Activated CD8-positive, alpha-beta T cell treated with anti-CD3 and anti-CD28 coated beads, Interleukin-2, amount 10 ng/mL, durations not matched to agents 7 days and 5 days (primary cell): ENCODE measurements around the gene ORMDL3. TPM values are rescaled to one million over a fixed set of nuclear protein-coding genes. Genes with fewer than 3 reads are reported as not detected.
A peak's percentile ranks its signal among the peaks of the same experiment; 100 is the strongest.

Experiments used
- ATAC-seq: fragments of 150-1000 bp; cut with Tn5 transposase; one replicate; pipeline ENCODE4 v1.10.0; 2021; ENCODE audit warnings: moderate library complexity
- CTCF ChIA-PET: fragments of 350-600 bp; sonication (Branson Sonifier 250); formaldehyde crosslinking; loops from one replicate; lab custom pipeline; 2021; ENCODE audit warnings: antibody characterized with exemption; lab: Charles Lee
- POLR2A ChIA-PET: fragments of 350-600 bp; sonication (Branson Sonifier 250); formaldehyde crosslinking; loops from one replicate; lab custom pipeline; 2021; ENCODE audit warnings: antibody characterized with exemption; lab: Charles Lee
- DNase-seq: peaks from one replicate; pipeline ENCODE4 v3.0.0-alpha.2; 2020
- H3K27ac Mint-ChIP-seq: one replicate; pipeline ENCODE4 v1.8.0; 2021; ENCODE audit warnings: mild to moderate bottlenecking, mixed read lengths
- H3K27me3 Mint-ChIP-seq: one replicate; pipeline ENCODE4 v1.8.0; 2021; ENCODE audit warnings: low read depth, mixed read lengths
- H3K36me3 Mint-ChIP-seq: one replicate; pipeline ENCODE4 v1.8.0; 2021; ENCODE audit warnings: low read depth, mixed read lengths
- H3K4me1 Mint-ChIP-seq: one replicate; pipeline ENCODE4 v1.8.0; 2021; ENCODE audit warnings: low read depth, mixed read lengths
- H3K4me3 Mint-ChIP-seq: one replicate; pipeline ENCODE4 v1.8.0; 2021; ENCODE audit warnings: mild to moderate bottlenecking, mixed read lengths
- H3K9me3 Mint-ChIP-seq: one replicate; pipeline ENCODE4 v1.8.0; 2022; ENCODE audit warnings: mixed read lengths; ENCODE audit not compliant: insufficient read depth
- total RNA-seq, 2 experiments: library from RNA; stranded (reverse); gene quantifications; one replicate each; pipeline ENCODE4 v1.2.3, GENCODE V29; 2021

Gene ORMDL3, protein sequence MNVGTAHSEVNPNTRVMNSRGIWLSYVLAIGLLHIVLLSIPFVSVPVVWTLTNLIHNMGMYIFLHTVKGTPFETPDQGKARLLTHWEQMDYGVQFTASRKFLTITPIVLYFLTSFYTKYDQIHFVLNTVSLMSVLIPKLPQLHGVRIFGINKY
- total RNA-seq = 100 to 1,000 TPM; 151 to 168 TPM

DNA sequence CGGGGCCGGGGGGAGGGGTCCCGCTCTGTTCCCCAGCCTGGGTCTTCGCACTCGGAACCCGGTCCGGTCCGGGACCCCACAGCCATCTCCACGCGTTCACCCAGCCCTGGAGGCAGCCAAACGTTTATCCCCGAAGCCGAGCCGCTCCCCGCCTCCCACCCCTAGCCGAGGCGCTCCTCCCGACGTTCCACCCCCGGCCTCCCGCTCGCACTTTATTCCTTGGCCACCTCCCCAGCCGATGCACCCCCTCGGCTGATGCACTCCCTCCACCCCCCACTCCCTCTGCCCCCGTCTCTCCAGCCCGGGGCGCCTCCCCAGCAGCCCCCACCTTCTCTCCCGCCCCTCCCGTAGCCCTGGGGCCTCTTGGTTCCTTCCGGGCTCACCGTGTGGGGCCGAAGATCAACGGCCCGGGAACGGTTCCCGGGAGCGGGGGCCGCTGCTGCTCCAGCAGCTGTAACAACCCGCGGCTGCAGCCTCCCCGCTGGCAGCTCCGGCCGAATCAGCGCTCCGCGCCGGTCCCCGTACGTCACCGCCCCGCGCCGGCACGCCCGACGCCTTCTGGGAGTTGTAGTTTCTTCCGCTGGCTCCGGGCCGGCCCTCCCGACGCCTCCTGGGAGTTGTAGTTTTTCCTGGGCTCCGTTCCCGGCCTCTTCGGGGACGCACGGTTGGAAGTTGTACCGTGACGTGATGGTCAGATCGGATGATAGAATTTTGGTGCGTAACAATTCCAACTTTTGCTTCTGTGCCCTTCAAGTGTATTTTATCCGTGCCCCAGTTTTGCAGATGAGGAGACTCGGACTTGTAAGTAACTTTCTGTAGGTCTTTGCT is at the start of gene ORMDL3, which contains the start of gene LRRC3C:
TSS of gene ORMDL3 (minus strand) at position 501 of the 828 bp plus-strand sequence. CDS start 3,398 bp downstream, outside the sequence.
TSS of gene LRRC3C (plus strand) at position 632 of the 828 bp plus-strand sequence. CDS start 13,792 bp downstream, outside the sequence.
- ATAC-seq = peak; percentile 81
- H3K4me3 Mint-ChIP-seq = peak within 1 kb of the TSS; percentile 86
- H3K4me1 Mint-ChIP-seq = peaks cover 53% of the 10 kb centered on the region
- peaks cover 35% of the 10 kb centered on the region for H3K36me3 Mint-ChIP-seq
- ChIA-PET CTCF (interaction anchor here (0.6 to 4.0 kb wide), 6 partner anchors 12 to 305 kb away, joined by 3 to 27 read pairs (median 5); partner anchors contain the start of gene PSMD3), POLR2A (interaction anchor here (0.6 to 2.3 kb wide), 10 partner anchors 9 to 172 kb away, joined by 3 to 18 read pairs (median 6); partner anchors contain the start of genes GSDMB and IKZF3)
- H3K27ac Mint-ChIP-seq = peak within 1 kb of the TSS; percentile 88
- DNase-seq = peak; percentile 94
- no peaks in the 10 kb centered on the region for H3K27me3 Mint-ChIP-seq
- no peaks in the 10 kb centered on the region for H3K9me3 Mint-ChIP-seq

DNA sequence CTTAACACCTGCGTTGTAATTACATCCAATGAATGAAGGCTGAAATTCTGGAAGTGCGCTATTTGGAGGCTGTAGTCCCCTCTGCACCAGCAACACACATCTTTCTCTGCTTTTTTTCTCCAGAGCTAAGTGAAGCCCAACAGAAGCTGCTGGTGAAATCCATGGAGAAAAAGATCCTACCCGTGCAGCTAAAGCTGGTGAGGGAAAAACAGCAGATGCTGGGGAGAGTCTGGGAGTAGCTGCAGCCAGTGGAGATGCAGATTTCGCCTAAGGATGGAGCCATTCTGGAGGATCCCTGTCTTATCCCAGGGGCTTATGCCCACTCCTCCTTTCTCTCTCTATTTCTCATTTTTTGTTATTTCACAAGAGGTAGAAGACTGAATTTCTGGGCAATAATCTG is 48.4 kb upstream of the ORMDL3 start:
- no peak overlapping the region for H3K4me3 Mint-ChIP-seq
- no peaks in the 10 kb centered on the region for H3K9me3 Mint-ChIP-seq
- H3K27me3 Mint-ChIP-seq = peaks cover 22% of the 10 kb centered on the region
- no peaks in the 10 kb centered on the region for H3K36me3 Mint-ChIP-seq
- CTCF ChIA-PET = interaction anchor here (2.7 kb wide), 1 partner anchor 17 kb away, joined by 19 read pairs; no protein-coding TSS in a partner anchor
- DNase-seq (no peak), ATAC-seq (no peak)
- H3K4me1 Mint-ChIP-seq = peaks cover 13% of the 10 kb centered on the region
- H3K27ac Mint-ChIP-seq = no peak overlapping the region
- POLR2A ChIA-PET = interaction anchor here (0.6 to 1.0 kb wide), 4 partner anchors 12 to 312 kb away, joined by 3 to 8 read pairs (median 3); no protein-coding TSS in a partner anchor

DNA sequence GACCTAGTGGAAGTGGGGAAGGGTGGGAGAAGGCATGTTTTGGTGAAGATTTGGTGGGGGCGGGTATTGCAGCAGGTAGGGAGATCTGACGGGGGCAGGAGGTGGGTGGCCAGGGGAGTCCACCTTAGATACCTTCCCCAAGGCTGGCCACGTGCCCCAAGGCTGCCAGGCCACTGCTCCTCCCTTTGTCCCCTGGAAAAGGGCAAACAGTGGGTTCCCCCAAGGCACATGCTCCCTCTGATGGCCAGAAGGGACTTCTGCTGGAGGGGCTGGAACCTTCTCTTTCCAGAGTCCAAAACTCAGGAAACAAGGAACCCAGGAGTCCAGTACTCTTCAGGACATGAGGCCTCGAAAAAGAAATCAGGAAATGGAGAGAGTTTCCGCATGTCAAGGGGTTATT is 47.0 kb upstream of the ORMDL3 start:
- DNase-seq = no peak
- H3K9me3 Mint-ChIP-seq = no peaks in the 10 kb centered on the region
- H3K27me3 Mint-ChIP-seq = peaks cover 22% of the 10 kb centered on the region
- H3K36me3 Mint-ChIP-seq = no peaks in the 10 kb centered on the region
- no peak overlapping the region for H3K27ac Mint-ChIP-seq
- no peak overlapping the region for H3K4me3 Mint-ChIP-seq
- ATAC-seq = no peak
- ChIA-PET CTCF (no interaction called here), POLR2A (interaction anchor here (0.6 kb wide), 1 partner anchor 48 kb away, joined by 3 read pairs; no protein-coding TSS in a partner anchor)
- H3K4me1 Mint-ChIP-seq = peaks cover 4% of the 10 kb centered on the region

DNA sequence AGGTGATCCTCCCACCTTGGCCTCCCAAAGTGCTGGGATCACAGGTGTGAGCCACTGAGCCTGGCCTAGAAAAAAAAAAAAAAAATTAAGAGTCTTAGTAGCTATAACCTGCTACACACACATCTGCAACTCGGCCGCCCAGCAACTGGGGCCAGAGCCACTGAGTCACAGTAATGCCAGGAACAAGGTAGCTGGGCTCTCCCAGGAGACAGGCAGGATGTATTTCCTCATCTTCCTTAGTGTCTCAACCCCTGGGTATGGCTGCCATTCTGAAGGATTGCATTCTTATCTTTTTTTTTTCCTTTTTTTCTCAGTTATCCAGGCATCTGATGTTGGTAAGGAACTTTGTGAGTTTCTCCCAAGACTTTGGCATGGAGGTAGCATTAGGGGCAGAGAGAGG is 46.1 kb upstream of the ORMDL3 start:
- H3K36me3 Mint-ChIP-seq = no peaks in the 10 kb centered on the region
- no peaks in the 10 kb centered on the region for H3K4me1 Mint-ChIP-seq
- H3K27me3 Mint-ChIP-seq = peaks cover 22% of the 10 kb centered on the region
- DNase-seq (no peak), ATAC-seq (no peak)
- ChIA-PET CTCF (interaction anchor here (0.8 to 2.3 kb wide), 3 partner anchors 9 to 92 kb away, joined by 3 to 9 read pairs (median 5); no protein-coding TSS in a partner anchor), POLR2A (no interaction called here)
- no peaks in the 10 kb centered on the region for H3K9me3 Mint-ChIP-seq
- no peak overlapping the region for H3K4me3 Mint-ChIP-seq
- H3K27ac Mint-ChIP-seq = no peak overlapping the region

DNA sequence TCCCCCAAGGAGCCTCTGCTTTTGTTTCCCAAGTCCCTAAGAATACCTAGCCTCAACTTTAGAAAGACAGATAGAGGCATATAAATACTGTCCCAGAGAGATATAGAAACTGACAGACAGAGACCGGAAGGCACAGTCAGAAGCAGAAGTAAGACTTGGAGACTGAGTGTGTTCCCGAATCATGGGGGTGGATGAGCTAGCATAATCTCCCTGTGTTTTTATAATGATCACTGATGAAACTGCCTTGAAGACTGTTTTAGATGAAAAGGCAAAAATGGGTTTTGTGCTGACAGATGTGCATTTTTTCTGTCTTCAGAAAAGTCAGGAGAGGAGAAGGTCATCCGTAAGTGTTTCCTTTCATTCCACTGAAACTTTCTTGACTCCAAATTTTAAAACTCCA is 44.9 kb upstream of the ORMDL3 start:
- Mint-ChIP-seq H3K4me3 (no peak overlapping the region), H3K4me1 (no peaks in the 10 kb centered on the region), H3K9me3 (no peaks in the 10 kb centered on the region), H3K36me3 (no peaks in the 10 kb centered on the region), H3K27ac (no peak overlapping the region), H3K27me3 (peaks cover 23% of the 10 kb centered on the region)
- DNase-seq (no peak), ATAC-seq (no peak)
- ChIA-PET CTCF (interaction anchor here (1.7 to 2.9 kb wide), 3 partner anchors 8 to 14 kb away, joined by 5 to 17 read pairs (median 9); partner anchors contain the start of gene PSMD3), POLR2A (interaction anchor here (0.6 kb wide), 1 partner anchor 331 kb away, joined by 3 read pairs; no protein-coding TSS in a partner anchor)

DNA sequence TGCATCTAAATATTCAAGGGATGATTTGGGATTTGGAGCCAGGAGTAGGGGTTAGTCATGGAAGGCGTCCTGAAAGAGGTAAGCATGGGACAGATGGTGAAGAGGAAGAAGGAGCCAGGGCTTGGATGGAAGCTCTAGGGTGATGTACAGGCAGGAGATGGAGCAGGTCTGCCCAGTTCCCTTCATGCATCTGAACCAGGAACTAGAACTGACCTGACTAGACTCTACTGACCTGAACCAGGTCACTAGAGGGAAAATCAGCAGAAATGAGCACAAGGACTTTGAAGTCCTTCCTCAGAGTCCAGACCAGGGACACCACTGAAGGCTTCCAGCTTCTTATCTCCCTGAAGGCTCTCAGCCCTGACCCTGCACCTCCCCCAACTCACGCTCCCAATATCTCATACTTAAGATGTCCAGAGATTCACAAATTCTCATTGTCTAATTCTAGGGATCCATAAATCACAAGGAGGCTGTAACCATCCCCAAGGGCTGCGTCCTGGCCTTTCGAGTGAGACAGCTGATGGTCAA is 43.7 kb upstream of the ORMDL3 start:
- DNase-seq = no peak
- no peaks in the 10 kb centered on the region for H3K9me3 Mint-ChIP-seq
- ATAC-seq = no peak
- H3K4me1 Mint-ChIP-seq = no peaks in the 10 kb centered on the region
- peaks cover 23% of the 10 kb centered on the region for H3K27me3 Mint-ChIP-seq
- ChIA-PET CTCF (interaction anchor here (2.1 to 2.9 kb wide), 2 partner anchors 9 to 13 kb away, joined by 7 to 17 read pairs; partner anchors contain the start of gene PSMD3), POLR2A (no interaction called here)
- no peak overlapping the region for H3K4me3 Mint-ChIP-seq
- H3K27ac Mint-ChIP-seq = no peak overlapping the region
- H3K36me3 Mint-ChIP-seq = no peaks in the 10 kb centered on the region

DNA sequence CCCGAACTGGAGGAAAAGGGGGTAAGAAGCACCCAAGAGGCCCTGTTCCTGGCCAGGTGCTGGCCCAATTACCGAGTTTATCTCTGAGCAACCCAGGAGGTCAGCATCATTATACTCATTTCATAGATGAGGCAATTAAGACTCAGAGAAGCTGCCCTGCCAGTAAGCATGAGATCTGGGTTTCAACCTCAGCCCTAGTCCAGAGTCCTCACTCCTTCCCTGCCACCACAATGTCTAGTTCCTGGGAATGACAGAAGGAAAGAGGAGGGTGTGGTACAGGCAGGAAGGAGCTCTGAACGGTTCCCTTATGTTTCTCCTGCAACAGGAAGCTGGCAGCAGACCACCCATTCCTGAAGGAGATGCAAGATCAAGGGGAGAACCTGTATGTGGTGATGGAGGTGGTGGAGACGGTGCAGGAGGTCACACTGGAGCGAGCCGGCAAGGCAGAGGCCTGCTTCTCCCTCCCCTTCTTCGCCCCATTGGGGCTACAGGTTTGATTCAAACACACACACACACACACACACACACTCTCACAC is 42.8 kb upstream of the ORMDL3 start:
- ChIA-PET POLR2A (no interaction called here), CTCF (interaction anchor here (2.1 to 2.9 kb wide), 2 partner anchors 10 to 12 kb away, joined by 7 to 17 read pairs; partner anchors contain the start of gene PSMD3)
- DNase-seq (no peak), ATAC-seq (no peak)
- H3K36me3 Mint-ChIP-seq = no peaks in the 10 kb centered on the region
- peaks cover 23% of the 10 kb centered on the region for H3K27me3 Mint-ChIP-seq
- no peaks in the 10 kb centered on the region for H3K4me1 Mint-ChIP-seq
- H3K27ac Mint-ChIP-seq = no peak overlapping the region
- H3K9me3 Mint-ChIP-seq = no peaks in the 10 kb centered on the region
- H3K4me3 Mint-ChIP-seq = no peak overlapping the region

DNA sequence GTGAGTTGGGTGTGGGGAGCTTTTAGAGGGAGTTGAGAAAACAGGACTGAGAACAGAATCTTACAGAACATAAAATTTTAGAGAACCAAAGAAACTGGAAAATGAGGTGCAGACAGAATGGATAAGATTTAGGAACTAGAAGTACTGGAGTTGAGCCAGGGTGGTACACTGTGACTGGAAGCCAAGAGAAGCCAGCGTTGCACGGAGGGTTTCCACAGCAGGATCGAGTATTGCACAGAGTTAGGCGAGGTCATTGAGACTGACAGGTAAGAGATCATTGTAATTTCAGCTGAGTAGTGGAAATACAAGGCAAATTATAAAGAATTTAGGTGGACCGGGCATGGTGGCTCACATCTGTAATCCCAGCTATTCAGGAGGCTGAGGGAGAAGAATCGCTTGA is 42.0 kb upstream of the ORMDL3 start:
- ChIA-PET CTCF (interaction anchor here (2.1 to 2.2 kb wide), 2 partner anchors 11 kb away, joined by 7 to 11 read pairs; partner anchors contain the start of gene PSMD3), POLR2A (interaction anchor here (1.4 kb wide), 1 partner anchor 11 kb away, joined by 6 read pairs; the partner anchor contains the start of gene PSMD3)
- DNase-seq = no peak
- H3K36me3 Mint-ChIP-seq = no peaks in the 10 kb centered on the region
- H3K27ac Mint-ChIP-seq = no peak overlapping the region
- no peak for ATAC-seq
- H3K4me1 Mint-ChIP-seq = no peaks in the 10 kb centered on the region
- no peaks in the 10 kb centered on the region for H3K9me3 Mint-ChIP-seq
- no peak overlapping the region for H3K4me3 Mint-ChIP-seq
- peaks cover 23% of the 10 kb centered on the region for H3K27me3 Mint-ChIP-seq

DNA sequence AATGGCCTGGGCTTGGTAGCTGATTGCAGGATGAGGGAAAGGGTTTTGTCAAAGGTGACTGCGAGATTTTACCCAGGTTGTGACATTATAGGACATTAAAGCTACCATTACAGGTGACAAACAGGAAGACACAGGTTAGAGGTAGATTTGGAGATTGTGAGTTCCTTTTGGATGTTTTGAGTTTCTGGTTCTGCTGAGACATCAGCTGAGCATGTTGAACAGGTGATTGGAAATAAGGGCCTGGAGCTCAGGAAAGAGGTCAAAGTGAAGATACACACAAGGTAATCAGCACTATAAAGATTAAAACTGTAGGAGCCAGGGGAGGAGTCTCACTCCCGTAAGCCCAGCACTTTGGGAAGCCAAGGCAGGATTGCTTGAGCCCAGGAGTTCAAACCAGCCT is 41.4 kb upstream of the ORMDL3 start:
- POLR2A ChIA-PET = interaction anchor here (1.4 kb wide), 1 partner anchor 12 kb away, joined by 6 read pairs; the partner anchor contains the start of gene PSMD3

DNA sequence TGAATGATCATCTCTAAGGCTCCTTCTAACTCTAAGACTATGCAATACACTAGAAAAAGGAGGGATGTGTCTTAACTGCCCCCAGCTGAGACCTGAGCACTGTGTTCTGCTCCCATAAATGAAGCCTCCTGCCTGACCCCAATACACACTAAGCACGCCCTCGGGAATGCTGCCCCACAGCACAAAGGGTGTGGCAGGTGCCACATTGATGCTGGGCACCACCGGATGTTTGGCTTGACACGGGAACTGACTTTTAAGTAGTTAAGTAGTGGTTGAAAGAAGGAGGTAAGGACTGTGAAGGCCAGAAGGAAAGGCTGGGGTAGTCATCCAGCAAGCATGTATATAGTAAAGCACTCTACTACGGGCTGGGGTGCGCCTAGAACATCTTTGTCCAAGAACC is 39.4 kb upstream of the ORMDL3 start:
- Mint-ChIP-seq H3K27me3 (peaks cover 23% of the 10 kb centered on the region), H3K4me3 (no peak overlapping the region), H3K27ac (no peak overlapping the region), H3K9me3 (no peaks in the 10 kb centered on the region), H3K4me1 (peaks cover 24% of the 10 kb centered on the region), H3K36me3 (no peaks in the 10 kb centered on the region)
- CTCF ChIA-PET = no interaction called here
- no peak for DNase-seq
- ATAC-seq = no peak
- POLR2A ChIA-PET = interaction anchor here (0.9 kb wide), 1 partner anchor 13 kb away, joined by 3 read pairs; the partner anchor contains the start of gene PSMD3

More for the DNA sequence above, 41.4 kb upstream of the ORMDL3 start:
- ATAC-seq = no peak
- H3K9me3 Mint-ChIP-seq = no peaks in the 10 kb centered on the region
- no peak for DNase-seq
- H3K36me3 Mint-ChIP-seq = no peaks in the 10 kb centered on the region
- no peak overlapping the region for H3K4me3 Mint-ChIP-seq
- peaks cover 4% of the 10 kb centered on the region for H3K4me1 Mint-ChIP-seq
- CTCF ChIA-PET = interaction anchor here (1.0 to 2.2 kb wide), 2 partner anchors 10 to 12 kb away, joined by 5 to 11 read pairs; partner anchors contain the start of gene PSMD3
- peaks cover 23% of the 10 kb centered on the region for H3K27me3 Mint-ChIP-seq
- H3K27ac Mint-ChIP-seq = no peak overlapping the region
